GM12878 (cell line): ENCODE measurements around the gene CYP3A4. TPM values are rescaled to one million over a fixed set of nuclear protein-coding genes. Genes with fewer than 3 reads are reported as not detected.

Experiments
- ATAC-seq: fragments of 200-7000 bp; cut with Tn5 transposase; 3 replicates; pipeline ENCODE4 v1.9.1; 2020; ENCODE audit warnings: mild to moderate bottlenecking, moderate library complexity
- BruUV-seq: library from RNA; stranded (reverse); fragments of 400-500 nt; replicated peaks from 2 replicates; lab custom pipeline; 2021; lab: Mats Ljungman, UMichigan
- CTCF ChIA-PET: fragments of 300-600 bp; sonication (Branson Sonifier 250); formaldehyde crosslinking; extraction: SDS; loops from one replicate; lab custom pipeline; 2021; ENCODE audit warnings: inconsistent platforms; lab: Yijun Ruan, JAX
- POLR2A ChIA-PET: fragments of 350-600 bp; formaldehyde crosslinking; extraction: SDS; loops from one replicate; lab custom pipeline; 2021; ENCODE audit warnings: inconsistent platforms; lab: Charles Lee
- RAD21 ChIA-PET: fragments of 300-600 bp; sonication (Branson Sonifier 250); formaldehyde crosslinking; loops from one replicate; lab custom pipeline; 2023; ENCODE audit warnings: antibody characterized with exemption; ENCODE audit not compliant: unreplicated experiment; lab: Charles Lee
- SMC1A ChIA-PET: fragments of 300-600 bp; sonication (Branson Sonifier 250); formaldehyde crosslinking; loops from one replicate; lab custom pipeline; 2023; ENCODE audit not compliant: unreplicated experiment, uncharacterized antibody; lab: Charles Lee
- DNase-seq: peaks from one replicate; pipeline ENCODE4 v3.0.0-alpha.2; 2011; ENCODE audit warnings: low read depth, low spot score
- FAIRE-seq: peaks from 3 replicates; lab custom pipeline; 2011; peaks lifted over from hg19 to GRCh38; lab: Jason Lieb, UNC
- H2AFZ ChIP-seq: 2 replicates; pipeline ENCODE4 v1.6.0; 2011; ENCODE audit warnings: low read depth, low read length, control low read depth; ENCODE audit not compliant: control insufficient read depth
- H3K27ac ChIP-seq: 2 replicates; pipeline ENCODE4 v1.5.1; 2011; ENCODE audit warnings: control low read depth; ENCODE audit not compliant: control insufficient read depth, insufficient read depth
- H3K27me3 ChIP-seq, 2 experiments: replicated peaks in 1 of 2; 2 replicates each; pipeline versions ENCODE4 v1.6.0 to v1.6.1; 2011; ENCODE audit warnings: low read length in 1 of 2; ENCODE audit not compliant: control insufficient read depth in 2 of 2, insufficient read depth in 2 of 2
- H3K36me3 ChIP-seq, 2 experiments: 2 replicates each; pipeline ENCODE4 v1.5.1; 2011; ENCODE audit warnings: low read length in 1 of 2; ENCODE audit not compliant: control insufficient read depth in 2 of 2, insufficient read depth in 2 of 2
- H3K4me1 ChIP-seq: 2 replicates; pipeline ENCODE4 v1.6.1; 2011; ENCODE audit warnings: mild to moderate bottlenecking, low read length, moderate library complexity, mixed read lengths; ENCODE audit not compliant: control insufficient read depth, insufficient read depth
- H3K4me2 ChIP-seq: 2 replicates; pipeline ENCODE4 v1.6.0; 2011; ENCODE audit warnings: control low read depth; ENCODE audit not compliant: control insufficient read depth, insufficient read depth
- H3K4me3 ChIP-seq: fragments of 200-600 bp; sonication (generic); 2 replicates; pipeline ENCODE4 v1.5.1; 2016
- H3K79me2 ChIP-seq: 2 replicates; pipeline ENCODE4 v1.6.0; 2011; ENCODE audit warnings: low read length; ENCODE audit not compliant: control insufficient read depth, insufficient read depth
- H3K9ac ChIP-seq: 2 replicates; pipeline ENCODE4 v1.8.0; 2011; ENCODE audit warnings: low read length, control low read depth, mixed read lengths; ENCODE audit not compliant: control insufficient read depth, insufficient read depth
- H3K9me3 ChIP-seq: replicated peaks from 3 replicates; pipeline ENCODE4 v1.5.1; 2011; ENCODE audit warnings: mild to moderate bottlenecking, low read length; ENCODE audit not compliant: control insufficient read depth, insufficient read depth
- H4K20me1 ChIP-seq: 2 replicates; pipeline ENCODE4 v1.6.0; 2011; ENCODE audit not compliant: control insufficient read depth, insufficient read depth
- BCL11A ChIP-seq: IDR thresholded peaks from 2 replicates; pipeline ENCODE4 v1.6.1; 2011; ENCODE audit warnings: low read depth, low read length
- CTCF ChIP-seq, 3 experiments: IDR thresholded peaks in 2 of 3; conservative IDR thresholded peaks in 1 of 3; 2 replicates each; pipeline ENCODE4 v1.5.1; 2011; ENCODE audit warnings: low read depth in 3 of 3, low read length in 3 of 3, mild to moderate bottlenecking in 3 of 3, control low read depth in 2 of 3, moderate library complexity in 2 of 3, inconsistent platforms in 1 of 3, mixed read lengths in 1 of 3; ENCODE audit not compliant: control insufficient read depth in 2 of 3, insufficient read depth in 1 of 3; ENCODE audit errors: extremely low read depth in 1 of 3
- ETV6 ChIP-seq, 2 experiments: fragments of 450-650 bp in 1 of 2; IDR thresholded peaks in 1 of 2; conservative IDR thresholded peaks in 1 of 2; 2 replicates each; pipeline ENCODE4 v1.6.1; 2014; ENCODE audit warnings: antibody characterized with exemption in 1 of 2, borderline replicate concordance in 1 of 2, low read depth in 1 of 2, mild to moderate bottlenecking in 1 of 2, moderate library complexity in 1 of 2
- PBX3 ChIP-seq: IDR thresholded peaks from 2 replicates; pipeline ENCODE4 v1.6.1; 2011; ENCODE audit warnings: mild to moderate bottlenecking, low read depth, low read length, moderate library complexity; ENCODE audit not compliant: insufficient replicate concordance
- POU2F2 ChIP-seq: IDR thresholded peaks from 3 replicates; pipeline ENCODE4 v1.6.1; 2011; ENCODE audit warnings: low read depth, mild to moderate bottlenecking, low read length, borderline replicate concordance
- SREBF1 ChIP-seq: IDR thresholded peaks from 2 replicates; pipeline ENCODE4 v1.6.1; 2012; ENCODE audit warnings: mild to moderate bottlenecking, low read length
- TAF1 ChIP-seq: IDR thresholded peaks from 2 replicates; pipeline ENCODE4 v1.6.1; 2011; ENCODE audit warnings: mild to moderate bottlenecking, low read depth, low read length, borderline replicate concordance
- USF2 ChIP-seq: IDR thresholded peaks from 2 replicates; pipeline ENCODE4 v1.6.1; 2011; ENCODE audit warnings: low read depth, low read length, improper control_type of control experiment, borderline replicate concordance
- WGBS: methylation state at CpG from one replicate; pipeline ENCODE4 v1.1.6; 2016; ENCODE audit warnings: low lambda C conversion rate; ENCODE audit not compliant: insufficient replicate concordance, insufficient coverage; ENCODE audit errors: missing lambda C conversion rate; 5-methylcytosine and 5-hydroxymethylcytosine counted together
- in situ Hi-C: fragments of 300-500 bp; cut with MboI; formaldehyde crosslinking; loops from 9 replicates; pipeline ENCODE4 v1.14.3; 2018; ENCODE audit warnings: mixed read lengths
- intact Hi-C: fragments of 100-400 bp; cut with micrococcal nuclease; formaldehyde crosslinking; loops from one replicate; pipeline ENCODE4 v1.14.2; 2022; ENCODE audit not compliant: unreplicated experiment
- polyA plus RNA-seq, 11 experiments: library from polyadenylated mRNA; depleted of rRNA in 4 of 11; unstranded in 6 of 11; stranded (reverse) in 5 of 11; fragments of >200 nt; fragmentation: Nextera tagmentation in 4 of 11; fragmentation: Illumina TruSeq in 1 of 11; extraction: Ambion mirVana in 4 of 11; extraction: Trizol in 1 of 11; gene quantifications; 1 replicate in 1 of 11; 2 replicates in 10 of 11; pipeline versions ENCODE4 v1.2.1 to v1.2.3, GENCODE V29; 2011 to 2016; ENCODE audit warnings: inconsistent platforms in 2 of 11, missing spikeins in 2 of 11, low read depth in 1 of 11
- total RNA-seq, 4 experiments: library from RNA; depleted of rRNA in 3 of 4; stranded (reverse); fragments of >200 nt in 3 of 4; fragmentation: Illumina TruSeq in 1 of 4; extraction: Trizol in 1 of 4; gene quantifications; 2 replicates each; pipeline versions ENCODE4 v1.2.1 to v1.2.3, GENCODE V29; 2013 to 2021

The CYP3A4 gene
- total and polyA plus RNA-seq, 10 of the 15 experiments (the other 5 are each of a cell fraction or from before 2014, with no cell fraction given) = 0.02 to 0.21 (median 0.04) TPM; not detected in 7

GRCh38 chr7:99831595-99831994 lies 47.6 kb upstream of the CYP3A4 start:
- DNase-seq (no peak), ATAC-seq (no peak), FAIRE-seq (no peak)
- intact Hi-C loops = no loop called here
- H3K27me3 ChIP-seq = no peaks in the 10 kb centered on the region
- CTCF ChIA-PET = no interaction called here
- in situ Hi-C loops = no loop called here
- no peaks in the 10 kb centered on the region for H3K79me2 ChIP-seq
- no peaks in the 10 kb centered on the region for H3K4me1 ChIP-seq
- no peak overlapping the region for H3K4me2 ChIP-seq
- H3K9ac ChIP-seq = no peak overlapping the region
- no peak overlapping the region for H3K4me3 ChIP-seq
- H3K36me3 ChIP-seq = no peaks in the 10 kb centered on the region
- POLR2A ChIA-PET = interaction anchor here (0.5 kb wide), 1 partner anchor 356 kb away, joined by 3 read pairs; no protein-coding TSS in a partner anchor
- H2AFZ ChIP-seq = no peak overlapping the region
- H4K20me1 ChIP-seq = no peaks in the 10 kb centered on the region
- no peak for TF ChIP-seq POU2F2
- no peak for TF ChIP-seq CTCF (IDR thresholded peaks at IDR 0.05 in 2 of 3, conservative IDR thresholded peaks at IDR 0.05 in 1 of 3; ENCODE audit: control insufficient read depth in 2 of 3, extremely low read depth in 1 of 3, insufficient read depth in 1 of 3, low read depth in 3 of 3, low read length in 3 of 3)
- H3K27ac ChIP-seq = no peak overlapping the region
- SMC1A ChIA-PET = no interaction called here
- no peaks in the 10 kb centered on the region for H3K9me3 ChIP-seq
- RAD21 ChIA-PET = no interaction called here
- no TSS peak for BruUV-seq

- H3K27me3 ChIP-seq = no peaks in the 10 kb centered on the region
- no peak overlapping the region for H3K9ac ChIP-seq
- H4K20me1 ChIP-seq = no peaks in the 10 kb centered on the region
- H3K4me1 ChIP-seq = no peaks in the 10 kb centered on the region
- ChIA-PET CTCF (no interaction called here), POLR2A (interaction anchor here (1.6 kb wide), 1 partner anchor 10 kb away, joined by 4 read pairs; no protein-coding TSS in a partner anchor), SMC1A (interaction anchor here (0.5 to 1.9 kb wide), 3 partner anchors 8 to 111 kb away, joined by 3 to 5 read pairs (median 4); no protein-coding TSS in a partner anchor), RAD21 (no interaction called here)
- H3K4me2 ChIP-seq = no peak overlapping the region
- BruUV-seq = no TSS peak
- no peak overlapping the region for H3K27ac ChIP-seq
- 50% methylated on average over 1 of the region's 1 CpG for WGBS
- H3K36me3 ChIP-seq = no peaks in the 10 kb centered on the region
- no peak for ATAC-seq
- no peak overlapping the region for H3K4me3 ChIP-seq
- peak; percentile 23 for DNase-seq
- no peak for FAIRE-seq
- intact Hi-C loops = no loop called here
- H3K79me2 ChIP-seq = no peaks in the 10 kb centered on the region
- H2AFZ ChIP-seq = no peak overlapping the region
- in situ Hi-C loops = no loop called here
- no peaks in the 10 kb centered on the region for H3K9me3 ChIP-seq
- TF ChIP-seq USF2 = no peak
- TF ChIP-seq BCL11A = no peak
- no peak for TF ChIP-seq TAF1
- no peak for TF ChIP-seq PBX3
- TF ChIP-seq SREBF1 = no peak
- TF ChIP-seq ETV6 (conservative IDR thresholded peaks at IDR 0.05 in 1 of 2, IDR thresholded peaks at IDR 0.05 in 1 of 2; ENCODE audit: borderline replicate concordance in 1 of 2, low read depth in 1 of 2) = no peak
These were observed 45.7 kb upstream of the CYP3A4 start for GRCh38 chr7:99829524-99830160.
